ENCODE data around the gene CHD6.

Gene CHD6

GRCh38 chr20:41392871-41393704, 225.1 kb downstream of the CHD6 start:
- Histone ChIP-seq H3K27me3 (ENCODE audit: insufficient read depth, poor library complexity, severe bottlenecking) (no peaks in the 10 kb centered on the region), H3K4me3 (replicated peaks; ENCODE audit: insufficient read depth, low read length) (no peak overlapping the region), H3K27ac (replicated peaks) (no peak overlapping the region)
- DNase-seq (ENCODE audit: low read depth in 1 of 2, low spot score in 1 of 2), result no peak
- TF ChIP-seq CTCF (IDR thresholded peaks at IDR 0.05; ENCODE audit: insufficient read depth, low read length), result no peak
- no peak for TF ChIP-seq POLR2AphosphoS5 (IDR thresholded peaks at IDR 0.05; ENCODE audit: low read depth)
- TF ChIP-seq GABPA (IDR thresholded peaks at IDR 0.05; ENCODE audit: low read depth), result no peak
- no peak for TF ChIP-seq SPI1 (IDR thresholded peaks at IDR 0.05; ENCODE audit: borderline replicate concordance, low read depth)
- no peak for TF ChIP-seq REST (IDR thresholded peaks at IDR 0.05; ENCODE audit: insufficient replicate concordance, low read depth)

GRCh38 chr20:41392295-41392694, 225.9 kb downstream of the CHD6 start:
- Histone ChIP-seq H3K27me3 (ENCODE audit: insufficient read depth, poor library complexity, severe bottlenecking) (no peaks in the 10 kb centered on the region), H3K27ac (replicated peaks) (no peak overlapping the region), H3K4me3 (replicated peaks; ENCODE audit: insufficient read depth, low read length) (no peak overlapping the region)
- TF ChIP-seq SPI1 (IDR thresholded peaks at IDR 0.05; ENCODE audit: borderline replicate concordance, low read depth), result no peak
- TF ChIP-seq REST (IDR thresholded peaks at IDR 0.05; ENCODE audit: insufficient replicate concordance, low read depth), result no peak
- no peak for DNase-seq (ENCODE audit: low read depth in 1 of 2, low spot score in 1 of 2)

GRCh38 chr20:41391587-41392001, 226.6 kb downstream of the CHD6 start:
- no peak for TF ChIP-seq POLR2AphosphoS5 (IDR thresholded peaks at IDR 0.05; ENCODE audit: low read depth)
- no peak for TF ChIP-seq GABPA (IDR thresholded peaks at IDR 0.05; ENCODE audit: low read depth)
- no peak for TF ChIP-seq CTCF (IDR thresholded peaks at IDR 0.05; ENCODE audit: insufficient read depth, low read length)
- no peak for TF ChIP-seq SPI1 (IDR thresholded peaks at IDR 0.05; ENCODE audit: borderline replicate concordance, low read depth)
- no peak for DNase-seq (ENCODE audit: low read depth in 1 of 2, low spot score in 1 of 2)

GRCh38 chr20:41390889-41391288, 227.3 kb downstream of the CHD6 start:
- no peak for DNase-seq (ENCODE audit: low read depth in 1 of 2, low spot score in 1 of 2)
- Histone ChIP-seq H3K4me3 (replicated peaks; ENCODE audit: insufficient read depth, low read length) (no peak overlapping the region), H3K27me3 (ENCODE audit: insufficient read depth, poor library complexity, severe bottlenecking) (no peaks in the 10 kb centered on the region), H3K27ac (replicated peaks) (no peak overlapping the region)
- TF ChIP-seq CTCF (IDR thresholded peaks at IDR 0.05; ENCODE audit: insufficient read depth, low read length) (no peak), SPI1 (IDR thresholded peaks at IDR 0.05; ENCODE audit: borderline replicate concordance, low read depth) (no peak), REST (IDR thresholded peaks at IDR 0.05; ENCODE audit: insufficient replicate concordance, low read depth) (no peak), POLR2AphosphoS5 (IDR thresholded peaks at IDR 0.05; ENCODE audit: low read depth) (no peak), GABPA (IDR thresholded peaks at IDR 0.05; ENCODE audit: low read depth) (no peak)

More at GRCh38 chr20:41391587-41392001, 226.6 kb downstream of the CHD6 start:
- Histone ChIP-seq H3K27ac (replicated peaks) (no peak overlapping the region), H3K27me3 (ENCODE audit: insufficient read depth, poor library complexity, severe bottlenecking) (no peaks in the 10 kb centered on the region), H3K4me3 (replicated peaks; ENCODE audit: insufficient read depth, low read length) (no peak overlapping the region)
